ACC112 (cell line): Measurements from ENCODE around the gene SLC25A10.

Experiments
- H2AFZ ChIP-seq: fragments of 200-600 bp; sonication (generic); one replicate; pipeline ENCODE4 v1.6.0; 2017; ENCODE audit warnings: antibody characterized with exemption, low read length; ENCODE audit not compliant: unreplicated experiment
- H3K27ac ChIP-seq: fragments of 200-600 bp; sonication (generic); 2 replicates; pipeline ENCODE4 v1.5.1; 2014; ENCODE audit warnings: low read depth, mild to moderate bottlenecking, antibody characterized with exemption, low read length, moderate library complexity
- H3K27me3 ChIP-seq: fragments of 200-600 bp; sonication (generic); 2 replicates; pipeline ENCODE4 v1.6.1; 2014; ENCODE audit warnings: mild to moderate bottlenecking, antibody characterized with exemption, low read length, moderate library complexity, mixed read lengths; ENCODE audit not compliant: insufficient read depth
- H3K36me3 ChIP-seq: fragments of 200-600 bp; sonication (generic); 2 replicates; pipeline ENCODE4 v1.6.1; 2016; ENCODE audit warnings: mild to moderate bottlenecking, antibody characterized with exemption, low read length, moderate library complexity, mixed read lengths; ENCODE audit not compliant: insufficient read depth
- H3K4me1 ChIP-seq: fragments of 200-600 bp; sonication (generic); one replicate; pipeline ENCODE4 v1.6.1; 2016; ENCODE audit warnings: low read length, mixed read lengths; ENCODE audit not compliant: insufficient read depth, unreplicated experiment, control insufficient read depth
- H3K4me3 ChIP-seq: fragments of 200-600 bp; sonication (generic); 2 replicates; pipeline ENCODE4 v1.5.1; 2014; ENCODE audit warnings: mild to moderate bottlenecking, low read depth, low read length
- H3K79me2 ChIP-seq: fragments of 200-600 bp; sonication (generic); one replicate; pipeline ENCODE4 v1.6.0; 2016; ENCODE audit warnings: low read length; ENCODE audit not compliant: control insufficient read depth, unreplicated experiment, insufficient read depth

The SLC25A10 gene

DNA sequence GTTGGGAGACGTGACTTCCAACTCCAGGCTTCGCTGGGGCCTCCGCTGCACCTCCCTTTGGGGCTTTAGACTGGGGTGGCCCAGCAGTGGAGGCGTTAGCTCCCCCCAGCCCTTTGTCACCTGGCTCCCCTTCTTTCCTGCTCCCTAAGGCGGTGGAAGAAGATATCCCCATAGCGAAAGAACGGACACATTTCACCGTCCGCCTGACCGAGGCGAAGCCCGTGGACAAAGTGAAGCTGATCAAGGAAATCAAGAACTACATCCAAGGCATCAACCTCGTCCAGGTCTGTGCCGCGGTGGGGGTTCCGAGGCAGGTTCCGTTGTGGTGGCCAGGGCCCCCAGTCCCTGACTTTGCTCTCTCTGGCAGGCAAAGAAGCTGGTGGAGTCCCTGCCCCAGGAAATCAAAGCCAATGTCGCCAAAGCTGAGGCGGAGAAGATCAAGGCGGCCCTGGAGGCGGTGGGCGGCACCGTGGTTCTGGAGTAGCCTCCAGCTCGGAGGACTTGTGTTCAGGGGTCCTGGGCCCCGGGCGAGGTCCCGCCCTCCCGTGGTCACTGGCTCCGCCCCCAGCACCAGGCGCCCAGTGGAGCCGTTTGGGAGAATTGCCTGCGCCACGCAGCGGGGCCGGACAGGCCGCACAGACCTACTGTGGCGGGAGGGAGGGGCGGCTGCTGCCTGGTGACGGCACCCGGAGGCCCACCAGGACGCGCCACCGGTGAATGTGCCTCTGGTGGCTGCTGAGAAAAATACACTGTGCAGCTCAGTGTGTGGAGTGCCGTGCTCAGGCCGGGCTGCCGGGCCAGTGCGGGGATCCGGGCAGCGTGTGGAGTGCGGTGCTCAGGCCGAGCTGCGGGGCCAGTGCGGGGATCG, 5.1 kb upstream of the SLC25A10 start:
- Histone ChIP-seq H3K4me3 (no peak overlapping the region), H3K27ac (no peak overlapping the region), H2AFZ (no peak overlapping the region), H3K4me1 (peaks cover 22% of the 10 kb centered on the region), H3K27me3 (no peaks in the 10 kb centered on the region), H3K36me3 (peaks cover 3% of the 10 kb centered on the region; the same call in 1 of the 2 replicates), H3K79me2 (peaks cover 21% of the 10 kb centered on the region)

DNA sequence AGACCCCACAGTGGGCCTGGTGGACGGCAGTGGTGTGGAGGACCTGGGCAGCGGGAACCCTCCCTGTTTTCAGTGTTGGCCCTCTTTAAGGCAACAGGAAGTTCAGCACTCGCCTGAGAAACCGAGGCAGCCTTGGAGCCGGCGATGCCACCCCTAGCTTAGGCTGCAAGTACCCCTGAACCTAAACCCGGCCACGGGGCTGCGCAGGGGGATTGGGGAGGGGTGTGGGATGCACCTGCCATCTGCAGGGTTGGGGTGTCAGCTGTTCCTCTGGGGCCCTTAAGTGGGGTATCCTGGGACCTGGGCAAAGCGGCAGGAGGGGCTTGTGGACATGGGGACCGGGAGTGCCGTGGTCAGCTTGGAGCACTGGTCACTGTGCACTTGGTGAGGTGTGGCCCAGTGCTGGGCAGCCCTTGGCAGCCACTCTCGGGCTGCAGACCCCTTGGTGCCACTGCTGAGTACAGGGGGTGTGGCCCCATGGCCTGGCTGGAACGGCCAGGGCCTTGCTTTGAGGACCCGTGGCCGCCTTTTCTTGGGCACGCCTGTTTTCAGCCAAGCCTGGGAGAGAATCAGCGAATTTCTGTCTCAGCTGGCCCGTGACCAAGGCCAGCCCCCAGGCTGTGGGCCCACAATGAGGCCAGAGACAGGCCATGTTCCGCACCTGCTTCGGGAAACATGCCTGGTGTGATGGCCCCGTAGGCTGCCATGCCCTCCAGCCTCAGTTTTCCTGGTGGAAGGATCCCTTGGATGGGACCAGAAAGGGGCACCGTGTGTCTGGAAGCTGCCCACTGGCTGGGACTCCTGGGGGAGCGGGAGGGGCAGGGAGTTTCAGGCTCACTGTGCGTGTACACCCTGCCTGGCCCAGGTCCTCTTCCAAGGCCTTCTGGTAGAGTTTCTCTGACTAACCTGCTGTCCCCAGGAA, 4.1 kb upstream of the SLC25A10 start:
- Histone ChIP-seq H3K4me1 (peaks cover 19% of the 10 kb centered on the region), H3K79me2 (peaks cover 20% of the 10 kb centered on the region), H3K27me3 (no peaks in the 10 kb centered on the region), H3K27ac (no peak overlapping the region), H3K4me3 (no peak overlapping the region), H2AFZ (no peak overlapping the region), H3K36me3 (peaks cover 3% of the 10 kb centered on the region; the same call in 1 of the 2 replicates)

GRCh38 chr17:81708739-81709185, 3.3 kb upstream of the SLC25A10 start:
- Histone ChIP-seq H3K36me3 (peaks cover 3% of the 10 kb centered on the region; the same call in 1 of the 2 replicates), H3K27ac (no peak overlapping the region)

DNA sequence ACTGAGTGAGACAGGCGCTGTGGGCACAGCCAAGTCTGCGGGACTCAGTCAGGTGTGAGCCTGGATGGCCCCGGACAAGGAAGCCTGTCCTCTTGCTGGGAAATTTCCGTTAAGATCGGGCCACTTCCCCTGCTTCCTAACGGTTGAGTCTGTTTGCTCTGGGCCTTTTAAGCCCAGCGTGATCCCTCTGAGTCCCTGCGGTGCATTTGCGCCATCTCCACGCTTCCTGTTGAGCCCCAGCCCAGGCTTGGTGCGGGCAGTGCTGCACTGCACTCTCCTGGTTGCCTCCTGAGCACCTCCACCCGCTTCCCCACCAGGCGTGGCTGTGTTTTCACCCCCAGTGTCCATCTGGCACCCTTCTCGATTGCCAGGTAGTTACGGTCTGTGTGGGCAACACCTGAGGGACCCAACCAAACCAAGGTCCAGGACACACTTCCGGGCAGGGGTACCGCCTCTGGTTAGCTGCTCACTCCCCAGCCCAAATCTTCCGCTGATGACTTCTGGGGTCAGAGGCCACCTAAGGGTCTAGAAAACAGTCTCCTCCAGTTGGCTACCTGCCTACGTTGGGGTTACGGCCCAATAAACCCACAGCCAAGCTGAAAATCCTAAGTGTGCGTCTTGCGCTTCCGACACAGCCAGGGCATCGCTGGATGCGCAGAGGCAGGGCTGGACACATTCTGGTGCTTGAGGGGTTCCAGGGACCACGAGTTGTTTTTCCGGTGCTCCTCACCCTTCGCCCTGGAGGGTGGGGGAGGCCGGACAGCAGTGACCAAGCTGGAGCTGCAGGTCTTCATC, 1.4 kb upstream of the SLC25A10 start:
- Histone ChIP-seq H3K79me2 (peaks cover 4% of the 10 kb centered on the region), H2AFZ (no peak overlapping the region), H3K27me3 (no peaks in the 10 kb centered on the region), H3K4me3 (peak overlapping the region; percentile 95), H3K36me3 (no peaks in the 10 kb centered on the region; the same call in 1 of the 2 replicates), H3K27ac (no peak overlapping the region), H3K4me1 (peaks cover 14% of the 10 kb centered on the region)

More at GRCh38 chr17:81708739-81709185, 3.3 kb upstream of the SLC25A10 start:
- no peak overlapping the region for H2AFZ ChIP-seq
- no peaks in the 10 kb centered on the region for H3K27me3 ChIP-seq
- peaks cover 14% of the 10 kb centered on the region for H3K79me2 ChIP-seq
- peaks cover 19% of the 10 kb centered on the region for H3K4me1 ChIP-seq
- H3K4me3 ChIP-seq = no peak overlapping the region

GRCh38 chr17:81712468-81713003, 452 bp downstream of the SLC25A10 start:
- no peaks in the 10 kb centered on the region for H3K27me3 ChIP-seq
- H3K36me3 ChIP-seq = no peaks in the 10 kb centered on the region
- H2AFZ ChIP-seq = peak overlapping the region; percentile 89
- H3K79me2 ChIP-seq = peaks cover 4% of the 10 kb centered on the region
- H3K27ac ChIP-seq = no peak overlapping the region
- peaks cover 14% of the 10 kb centered on the region for H3K4me1 ChIP-seq
- H3K4me3 ChIP-seq = peak overlapping the region; percentile 95

DNA sequence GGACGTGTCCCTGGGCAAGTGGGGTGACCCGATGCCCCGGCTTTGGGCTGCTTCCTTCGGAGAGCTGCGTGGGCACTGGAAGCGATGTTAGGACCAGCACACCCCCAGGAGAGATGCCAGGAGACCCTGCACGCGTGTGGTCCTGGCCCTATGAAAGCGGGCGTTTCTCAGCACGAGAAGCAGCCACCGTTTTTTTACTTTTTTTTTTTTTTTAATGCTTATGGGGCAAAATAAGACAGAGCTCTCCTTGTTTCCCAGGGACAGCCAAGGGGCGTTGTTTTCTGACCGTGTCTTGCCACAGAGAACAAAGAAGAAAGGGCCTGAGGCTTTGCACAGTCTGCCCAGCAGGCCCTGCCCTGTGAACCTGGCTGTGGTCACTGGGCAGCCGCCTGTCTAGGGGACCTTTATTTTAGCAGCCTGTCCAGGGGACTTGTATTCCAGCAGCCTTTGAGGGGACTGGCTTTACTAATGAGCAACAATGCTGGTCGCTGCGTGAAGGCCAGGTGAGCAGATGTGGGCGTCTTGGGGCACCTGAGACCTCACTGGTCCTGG, 996 bp downstream of the SLC25A10 start:
- H3K36me3 ChIP-seq = no peaks in the 10 kb centered on the region
- peak overlapping the region; percentile 95 for H3K4me3 ChIP-seq

GRCh38 chr17:81713556-81714411, 1.7 kb downstream of the SLC25A10 start:
- Histone ChIP-seq H3K27ac (no peak overlapping the region), H3K36me3 (no peaks in the 10 kb centered on the region), H2AFZ (no peak overlapping the region), H3K79me2 (peaks cover 4% of the 10 kb centered on the region), H3K27me3 (no peaks in the 10 kb centered on the region), H3K4me1 (peaks cover 14% of the 10 kb centered on the region), H3K4me3 (peak overlapping the region; percentile 95)

More for the DNA sequence above, 996 bp downstream of the SLC25A10 start:
- Histone ChIP-seq H3K27me3 (no peaks in the 10 kb centered on the region), H3K4me1 (peaks cover 14% of the 10 kb centered on the region), H2AFZ (no peak overlapping the region), H3K79me2 (peaks cover 4% of the 10 kb centered on the region), H3K27ac (no peak overlapping the region)

GRCh38 chr17:81714412-81715106, 2.5 kb downstream of the SLC25A10 start:
- no peak overlapping the region for H3K27ac ChIP-seq

More at GRCh38 chr17:81714412-81715106, 2.5 kb downstream of the SLC25A10 start:
- Histone ChIP-seq H3K27me3 (no peaks in the 10 kb centered on the region), H3K4me1 (peaks cover 14% of the 10 kb centered on the region), H3K36me3 (no peaks in the 10 kb centered on the region), H3K4me3 (no peak overlapping the region), H2AFZ (no peak overlapping the region), H3K79me2 (peaks cover 4% of the 10 kb centered on the region)
